GM18870 (cell line): Measurements from ENCODE around the gene RIOK1.
"Not testable (repeated sequence)": the region's sequence is repeated elsewhere in the genome, so short reads cannot be mapped to it uniquely, and the experiment has no call there.

ENCODE experiments used
- ATAC-seq: cut with Tn5 transposase; IDR thresholded peaks from one replicate; pipeline ENCODE4 v1.9.1; 2021; ENCODE audit warnings: moderate library complexity; ENCODE audit not compliant: unreplicated experiment

Gene RIOK1

GRCh38 chr6:7389451-7390225, at the start of gene RIOK1, which contains the start of gene CAGE1:
Gene RIOK1, plus strand, starts transcription at chr6:7389808. Its CDS starts 195 bp downstream, at chr6:7390003.
Gene CAGE1, minus strand, starts transcription at chr6:7389742. Its CDS starts 2,569 bp downstream, at chr6:7387173.
- peak; percentile 93 for ATAC-seq

DNA sequence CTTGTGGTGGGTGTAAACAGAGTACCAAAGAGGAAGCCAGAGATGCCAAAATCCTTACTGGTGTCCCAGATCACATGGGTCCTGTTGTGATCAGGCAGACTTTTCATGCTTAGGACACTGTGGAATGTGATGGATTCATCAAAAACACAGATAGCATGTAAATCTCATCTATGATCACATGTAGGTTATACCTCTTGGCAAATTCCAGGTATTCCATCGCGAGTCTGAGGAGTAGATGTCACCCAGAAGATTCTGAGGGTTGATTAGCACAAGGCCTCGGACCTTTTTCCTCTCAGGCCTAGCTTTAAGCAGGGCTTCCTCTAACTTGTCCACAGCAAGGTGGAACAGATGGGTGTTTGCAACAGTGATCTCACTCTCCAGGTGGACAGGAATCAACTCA, 48.3 kb upstream of the RIOK1 start:
- no peak for ATAC-seq

GRCh38 chr6:7341989-7342742, 47.4 kb upstream of the RIOK1 start:
- no peak for ATAC-seq

DNA sequence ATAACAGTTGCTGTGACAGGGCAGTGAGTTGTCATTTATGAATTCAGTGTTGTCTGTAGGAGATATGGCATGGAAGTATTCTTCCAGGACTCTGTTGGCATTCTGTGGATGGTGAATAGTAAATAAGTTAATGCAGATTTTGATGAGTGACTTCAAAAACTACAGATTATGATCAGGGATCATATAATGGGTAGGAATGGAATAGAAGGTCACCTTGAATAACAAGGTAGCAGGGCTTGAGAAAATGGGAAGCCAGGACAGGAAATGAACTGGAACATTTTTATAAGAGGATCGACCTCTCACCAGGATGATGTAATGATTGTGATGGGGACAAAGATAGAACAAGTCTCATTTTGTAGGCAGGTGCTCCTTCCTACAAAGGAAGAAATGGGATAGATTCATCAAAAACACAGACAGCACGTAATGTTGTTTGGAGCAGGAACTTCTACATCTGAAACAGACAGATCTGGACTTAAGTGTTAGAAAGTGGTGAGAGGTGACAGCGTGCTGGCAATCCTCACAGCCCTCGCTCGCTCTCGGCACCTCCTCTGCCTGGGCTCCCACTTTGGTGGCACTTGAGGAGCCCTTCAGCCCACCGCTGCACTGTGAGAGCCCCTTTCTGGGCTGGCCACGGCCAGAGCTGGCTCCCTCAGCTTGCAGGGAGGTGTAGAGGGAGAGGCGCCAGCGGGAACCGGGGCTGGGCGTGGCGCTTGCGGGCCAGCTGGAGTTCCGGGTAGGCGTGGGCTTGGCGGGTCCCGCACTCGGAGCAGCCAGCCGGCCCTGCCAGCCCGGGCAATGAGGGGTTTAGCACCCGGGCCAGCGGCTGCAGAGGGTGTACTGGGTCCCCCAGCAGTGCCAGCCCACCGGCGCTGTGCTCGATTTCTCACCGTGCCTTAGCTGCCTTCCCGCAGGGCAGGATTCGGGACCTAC, 45.8 kb upstream of the RIOK1 start:
- no peak for ATAC-seq

GRCh38 chr6:7344773-7345450, 44.7 kb upstream of the RIOK1 start:
- ATAC-seq, result not testable (repeated sequence)

DNA sequence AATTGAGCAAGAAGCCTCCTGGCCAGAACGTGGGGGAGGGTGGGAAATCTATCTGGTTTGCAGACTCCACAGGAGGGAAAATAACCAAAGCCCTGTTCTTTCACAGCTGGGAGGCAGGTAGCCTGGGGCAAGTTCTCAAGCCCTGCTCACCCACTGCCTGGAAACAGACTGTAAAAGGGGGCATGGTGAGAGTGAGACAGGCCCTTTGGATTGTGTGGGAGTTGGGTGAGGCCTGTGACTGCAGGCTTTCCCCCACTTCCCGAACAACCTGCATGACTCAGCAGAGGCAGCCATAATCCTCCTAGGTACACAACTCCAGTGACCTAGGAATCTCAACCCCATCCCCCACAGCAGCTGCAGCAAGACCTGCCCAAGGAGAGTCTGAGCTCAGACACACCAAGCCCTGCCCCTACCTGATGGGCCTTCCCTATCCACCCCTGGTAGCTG, 42.0 kb upstream of the RIOK1 start:
- not testable (repeated sequence) for ATAC-seq

GRCh38 chr6:7350591-7350990, 39.0 kb upstream of the RIOK1 start:
- ATAC-seq, result not testable (repeated sequence)

DNA sequence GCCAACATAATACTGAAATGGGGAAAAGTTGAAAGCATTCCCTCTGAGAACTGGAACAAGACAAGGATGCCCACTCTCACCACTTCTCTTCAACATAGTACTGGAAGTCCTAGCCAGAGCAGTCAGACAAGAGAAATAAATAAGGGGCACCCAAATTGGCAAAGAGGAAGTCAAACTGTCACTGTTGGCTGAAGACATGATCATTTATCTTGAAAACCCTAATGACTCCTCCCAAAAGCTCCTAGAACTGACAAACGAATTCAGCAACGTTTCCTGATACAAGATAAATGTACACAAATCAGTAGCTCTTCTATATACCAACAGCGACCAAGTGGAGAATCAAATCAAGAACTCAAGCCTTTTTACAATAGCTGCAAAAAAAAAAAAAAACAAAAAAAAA, 37.7 kb upstream of the RIOK1 start:
- not testable (repeated sequence) for ATAC-seq

DNA sequence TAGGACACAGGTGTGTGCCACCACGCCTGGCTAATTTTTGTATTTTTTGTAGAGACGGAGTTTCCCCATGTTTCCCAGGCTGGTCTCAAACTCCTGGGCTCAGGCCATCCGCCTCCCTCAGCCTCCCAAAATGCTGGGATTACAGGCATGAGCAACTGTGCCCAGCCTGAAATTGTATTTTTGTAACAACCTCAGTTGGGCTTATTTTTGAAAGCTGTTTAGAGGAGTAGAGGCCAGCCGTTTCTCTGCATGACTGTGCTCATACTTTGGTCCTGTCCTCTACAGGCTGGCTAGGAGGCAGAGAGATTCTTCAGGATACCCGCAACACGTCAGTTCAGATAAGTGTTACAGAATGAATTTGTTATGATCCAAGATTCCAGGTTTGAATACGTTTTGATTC, 22.2 kb upstream of the RIOK1 start:
- no peak for ATAC-seq

- ATAC-seq, result no peak
These were observed 15.9 kb upstream of the RIOK1 start for GRCh38 chr6:7373739-7374138.

- ATAC-seq, result no peak
These were observed 11.6 kb upstream of the RIOK1 start for GRCh38 chr6:7377961-7378360.

DNA sequence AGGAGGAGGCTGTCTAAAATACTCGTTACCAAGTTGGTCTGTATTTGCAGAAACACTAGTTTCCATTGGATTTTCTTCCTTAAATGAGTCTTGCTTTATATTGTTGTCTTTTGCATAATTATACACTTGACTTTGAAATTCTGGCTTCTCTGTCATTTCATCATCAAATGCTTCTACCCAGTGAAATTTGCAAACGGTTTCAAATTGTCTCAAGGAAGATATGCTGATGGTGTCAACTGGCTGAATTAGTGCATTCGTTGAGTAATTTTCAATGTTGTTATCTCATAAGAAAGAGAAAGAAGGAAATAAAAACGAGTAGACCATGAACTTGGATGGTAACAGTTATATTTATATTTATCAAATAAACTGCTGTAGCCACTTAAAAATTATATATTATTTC, 10.9 kb upstream of the RIOK1 start:
- ATAC-seq, result no peak

DNA sequence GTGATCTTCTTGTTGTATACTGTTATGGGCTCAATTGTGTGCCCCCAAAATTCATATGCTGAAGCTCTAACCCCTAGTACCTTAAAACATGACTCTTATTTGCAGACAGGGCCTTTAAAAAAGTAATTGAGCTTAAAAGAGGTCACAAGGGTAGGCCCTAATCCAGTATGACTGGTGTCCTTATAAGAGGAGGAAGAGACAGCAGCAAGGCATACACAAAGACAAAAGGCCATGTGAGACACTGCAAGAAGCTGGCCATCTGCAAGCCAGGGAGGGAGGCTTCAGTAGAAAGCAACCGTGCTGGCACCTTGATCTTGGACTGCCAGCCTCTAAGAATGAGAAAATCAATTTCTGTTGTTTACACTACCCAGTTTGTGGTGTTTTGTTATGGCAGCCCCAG, 8.5 kb upstream of the RIOK1 start:
- ATAC-seq, result no peak

GRCh38 chr6:7389162-7389450, 502 bp upstream of the RIOK1 start:
- no peak for ATAC-seq

- peak; percentile 16 for ATAC-seq
These were observed 744 bp downstream of the RIOK1 start for GRCh38 chr6:7390226-7390878.

DNA sequence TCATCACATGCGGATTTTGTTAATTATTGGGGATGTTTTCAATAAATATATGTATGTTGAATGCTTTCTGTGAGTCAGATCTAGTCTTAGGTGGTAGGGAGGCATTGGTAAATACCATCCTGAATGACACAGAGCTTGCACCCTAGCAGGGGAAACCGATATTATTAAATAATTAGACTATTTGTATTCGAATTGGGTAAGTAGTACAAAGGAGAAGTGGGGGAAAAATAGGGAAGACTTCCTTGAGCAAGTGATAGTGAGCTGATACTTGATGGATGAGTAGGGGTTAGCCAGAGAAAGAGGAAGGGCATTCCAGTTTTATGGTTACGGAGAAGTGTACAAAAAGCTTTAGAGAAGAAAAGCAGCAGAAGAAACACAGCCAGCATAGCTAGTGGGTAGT, 1.5 kb downstream of the RIOK1 start:
- ATAC-seq, result no peak

GRCh38 chr6:7392402-7392801, 2.8 kb downstream of the RIOK1 start:
- no peak for ATAC-seq

GRCh38 chr6:7401075-7401474, 11.5 kb downstream of the RIOK1 start:
- ATAC-seq, result no peak

DNA sequence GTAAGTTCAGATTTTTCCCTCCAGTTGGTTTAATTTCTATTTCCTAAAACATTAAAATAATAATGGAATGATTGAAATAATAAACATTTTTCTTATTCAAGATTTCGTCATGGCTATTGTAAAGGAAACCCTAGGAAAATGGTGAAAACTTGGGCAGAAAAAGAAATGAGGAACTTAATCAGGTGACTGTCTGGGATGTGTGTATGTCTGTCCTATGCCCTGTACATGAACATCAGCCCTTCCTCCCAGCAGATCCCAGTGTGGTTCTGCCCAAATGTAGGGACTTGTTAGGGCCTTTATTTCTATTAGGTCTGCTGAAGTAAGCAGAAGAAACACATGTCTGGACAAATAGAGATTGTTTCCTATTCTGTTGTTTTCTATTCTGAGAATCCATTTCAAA, 13.1 kb downstream of the RIOK1 start:
- no peak for ATAC-seq

DNA sequence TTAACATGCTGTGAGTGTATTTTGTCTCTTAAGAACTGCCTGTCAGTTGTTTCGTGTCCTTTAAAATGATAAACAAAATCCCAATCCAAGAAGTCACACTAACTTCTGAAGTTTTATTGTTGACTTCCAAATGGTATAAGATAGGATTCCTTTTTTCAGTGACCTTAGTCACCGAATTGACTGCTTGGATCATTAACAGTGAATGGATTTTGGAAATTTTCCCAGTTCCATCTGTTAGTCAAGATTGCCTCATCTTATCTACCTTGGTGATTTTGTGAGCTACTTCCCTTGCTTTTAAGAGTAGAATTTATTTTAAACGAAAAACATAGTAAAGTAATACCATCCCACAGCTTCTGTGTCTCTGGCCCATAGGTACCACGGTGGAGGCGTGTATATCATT, 14.9 kb downstream of the RIOK1 start:
- no peak for ATAC-seq
